H1 (cell line): Measurements from ENCODE around the gene ZNF134. TPM values are rescaled to one million over a fixed set of nuclear protein-coding genes. Genes with fewer than 3 reads are reported as not detected.
A peak's percentile ranks its signal among the peaks of the same experiment; 100 is the strongest.

Experiments
- CTCF ChIA-PET: fragments of 300-600 bp; sonication (Branson Sonifier 250); formaldehyde crosslinking; loops from one replicate; lab custom pipeline; 2021; ENCODE audit not compliant: partially characterized antibody; lab: Charles Lee
- POLR2A ChIA-PET: fragments of 300-600 bp; sonication (Branson Sonifier 250); formaldehyde crosslinking; loops from one replicate; lab custom pipeline; 2021; ENCODE audit warnings: inconsistent platforms; ENCODE audit not compliant: partially characterized antibody; lab: Charles Lee
- DNase-seq, 2 experiments: peaks; one replicate each; pipeline versions ENCODE4 v3.0.0 to v3.0.0-alpha.2; 2010 to 2022; ENCODE audit warnings: low spot score in 2 of 2, low read depth in 1 of 2, mixed read lengths in 1 of 2
- FAIRE-seq: peaks from 2 replicates; lab custom pipeline; 2011; peaks lifted over from hg19 to GRCh38; lab: Jason Lieb, UNC
- H2AFZ ChIP-seq: 2 replicates; pipeline ENCODE4 v1.8.1; 2012; ENCODE audit warnings: low read length, inconsistent platforms
- H2AK5ac ChIP-seq: 2 replicates; pipeline ENCODE4 v1.6.1; 2013; ENCODE audit warnings: low read depth, low read length
- H2BK120ac ChIP-seq: replicated peaks from 2 replicates; pipeline ENCODE3; 2013; ENCODE audit warnings: low read depth, low read length, inconsistent platforms
- H2BK12ac ChIP-seq: 2 replicates; pipeline ENCODE4 v1.6.1; 2013; ENCODE audit warnings: low read depth, low read length
- H2BK15ac ChIP-seq: 2 replicates; pipeline ENCODE4 v1.6.1; 2013; ENCODE audit warnings: low read length
- H2BK20ac ChIP-seq: 2 replicates; pipeline ENCODE4 v1.6.1; 2013; ENCODE audit warnings: low read length
- H2BK5ac ChIP-seq: 2 replicates; pipeline ENCODE4 v1.6.1; 2013; ENCODE audit warnings: low read depth, low read length
- H3K14ac ChIP-seq: 2 replicates; pipeline ENCODE4 v1.6.1; 2013; ENCODE audit warnings: inconsistent platforms; ENCODE audit not compliant: insufficient read length
- H3K18ac ChIP-seq: 2 replicates; pipeline ENCODE4 v1.6.1; 2013; ENCODE audit warnings: low read length; ENCODE audit errors: extremely low read depth
- H3K23ac ChIP-seq: 2 replicates; pipeline ENCODE4 v1.6.1; 2013; ENCODE audit warnings: inconsistent platforms; ENCODE audit not compliant: insufficient read length
- H3K23me2 ChIP-seq: 2 replicates; pipeline ENCODE4 v1.6.1; 2013; ENCODE audit warnings: low read depth, low read length
- H3K27ac ChIP-seq: 2 replicates; pipeline ENCODE4 v1.6.1; 2011; ENCODE audit warnings: low read depth, low read length, inconsistent platforms
- H3K27me3 ChIP-seq, 4 experiments: replicated peaks in 1 of 4; 1 replicate in 1 of 4; 2 replicates in 3 of 4; pipeline versions ENCODE4 v1.6.1 to v1.8.1; 2011 to 2013; ENCODE audit warnings: low read length in 3 of 4, mild to moderate bottlenecking in 3 of 4, inconsistent platforms in 2 of 4, mixed read lengths in 2 of 4, moderate library complexity in 1 of 4; ENCODE audit not compliant: control insufficient read depth in 3 of 4, insufficient read depth in 3 of 4; ENCODE audit errors: extremely low read depth in 1 of 4
- H3K36me3 ChIP-seq, 4 experiments: 2 replicates each; pipeline versions ENCODE4 v1.6.1 to v1.8.1; 2011 to 2013; ENCODE audit warnings: mild to moderate bottlenecking in 4 of 4, low read length in 3 of 4, moderate library complexity in 2 of 4, control low read depth in 1 of 4, inconsistent platforms in 1 of 4; ENCODE audit not compliant: insufficient read depth in 4 of 4, control insufficient read depth in 2 of 4
- H3K4ac ChIP-seq: replicated peaks from 2 replicates; pipeline ENCODE3; 2013; ENCODE audit warnings: low read length, low read depth, mixed read lengths, inconsistent platforms; ENCODE audit not compliant: insufficient read length
- H3K4me1 ChIP-seq, 4 experiments: replicated peaks in 1 of 4; 1 replicate in 1 of 4; 2 replicates in 3 of 4; pipeline versions ENCODE4 v1.6.1 to v1.8.1; 2011 to 2013; ENCODE audit warnings: low read length in 3 of 4, inconsistent platforms in 2 of 4, mixed read lengths in 1 of 4; ENCODE audit not compliant: insufficient read depth in 4 of 4, control insufficient read depth in 3 of 4
- H3K4me2 ChIP-seq, 2 experiments: 2 replicates each; pipeline versions ENCODE4 v1.6.1 to v1.8.1; 2011 to 2013; ENCODE audit warnings: low read depth in 2 of 2, low read length in 2 of 2, control low read depth in 1 of 2, inconsistent platforms in 1 of 2, mild to moderate bottlenecking in 1 of 2; ENCODE audit not compliant: insufficient read depth in 1 of 2
- H3K4me3 ChIP-seq, 4 experiments: fragments of 200-600, 300-600 bp in 1 of 4; sonication (generic), shearing (Covaris generic), sonication (Bioruptor Twin) in 1 of 4; 2 replicates each; pipeline versions ENCODE4 v1.5.1 to v1.8.1; 2011 to 2016; ENCODE audit warnings: low read length in 4 of 4, low read depth in 3 of 4, control low read depth in 2 of 4, inconsistent platforms in 2 of 4, mild to moderate bottlenecking in 2 of 4, mixed read lengths in 1 of 4, moderate library complexity in 1 of 4; ENCODE audit not compliant: insufficient read depth in 2 of 4; ENCODE audit errors: extremely low read depth in 1 of 4
- H3K56ac ChIP-seq: replicated peaks from 2 replicates; pipeline ENCODE3; 2013; ENCODE audit warnings: low read depth, mild to moderate bottlenecking, mixed read lengths, low read length, inconsistent platforms; ENCODE audit not compliant: insufficient read length
- H3K79me1 ChIP-seq: 2 replicates; pipeline ENCODE4 v1.6.1; 2013; ENCODE audit warnings: low read depth, low read length, control low read depth
- H3K79me2 ChIP-seq, 2 experiments: 2 replicates each; pipeline versions ENCODE4 v1.6.1 to v1.8.1; 2012 to 2013; ENCODE audit warnings: low read length in 2 of 2, mild to moderate bottlenecking in 2 of 2, inconsistent platforms in 1 of 2; ENCODE audit not compliant: insufficient read depth in 2 of 2, control insufficient read depth in 1 of 2
- H3K9ac ChIP-seq, 4 experiments: replicated peaks in 1 of 4; 1 replicate in 1 of 4; 2 replicates in 3 of 4; pipeline versions ENCODE4 v1.6.1 to v1.8.1; 2011 to 2013; ENCODE audit warnings: low read depth in 3 of 4, low read length in 3 of 4, control low read depth in 2 of 4, mild to moderate bottlenecking in 2 of 4, moderate library complexity in 2 of 4, inconsistent platforms in 1 of 4; ENCODE audit errors: extremely low read depth in 1 of 4
- H3K9me3 ChIP-seq, 2 experiments: 2 replicates each; pipeline versions ENCODE4 v1.6.1 to v1.8.1; 2012 to 2013; ENCODE audit warnings: mild to moderate bottlenecking in 2 of 2, moderate library complexity in 2 of 2, control low read depth in 1 of 2, inconsistent platforms in 1 of 2, low read depth in 1 of 2, low read length in 1 of 2, mixed read lengths in 1 of 2; ENCODE audit not compliant: insufficient read depth in 2 of 2
- H4K20me1 ChIP-seq, 2 experiments: replicated peaks in 1 of 2; 2 replicates each; pipeline versions ENCODE3 to v1.8.1; 2011 to 2013; ENCODE audit warnings: inconsistent platforms in 2 of 2, low read length in 2 of 2, mild to moderate bottlenecking in 1 of 2; ENCODE audit not compliant: insufficient read depth in 2 of 2, control insufficient read depth in 1 of 2
- H4K5ac ChIP-seq: 2 replicates; pipeline ENCODE4 v1.6.1; 2013; ENCODE audit warnings: low read length, low read depth, mixed read lengths, inconsistent platforms; ENCODE audit not compliant: insufficient read length
- H4K8ac ChIP-seq: 2 replicates; pipeline ENCODE4 v1.8.0; 2013; ENCODE audit warnings: mild to moderate bottlenecking, moderate library complexity, low read length, inconsistent platforms; ENCODE audit not compliant: insufficient read depth; ENCODE audit errors: extremely low read depth
- H4K91ac ChIP-seq: replicated peaks from 2 replicates; pipeline ENCODE3; 2013; ENCODE audit warnings: low read length, mixed read lengths, inconsistent platforms; ENCODE audit not compliant: insufficient read length
- GTF2F1 ChIP-seq: IDR thresholded peaks from 2 replicates; pipeline ENCODE4 v1.6.1; 2012; ENCODE audit warnings: low read depth, low read length, improper control_type of control experiment, borderline replicate concordance
- WGBS, 2 experiments: shearing (Covaris generic) in 1 of 2; methylation state at CpG; one replicate each; pipeline versions ENCODE4 v1.1.6 to v1.1.7; 2013 to 2015; ENCODE audit warnings: low lambda C conversion rate in 2 of 2, mixed read lengths in 2 of 2, inconsistent platforms in 1 of 2, low coverage in 1 of 2, missing lambda C conversion rate in 1 of 2; ENCODE audit not compliant: insufficient replicate concordance in 2 of 2, insufficient coverage in 1 of 2, insufficient read length in 1 of 2; ENCODE audit errors: extremely low coverage in 1 of 2, missing lambda C conversion rate in 1 of 2; 5-methylcytosine and 5-hydroxymethylcytosine counted together
- polyA plus RNA-seq, 7 experiments: library from polyadenylated mRNA; depleted of rRNA in 3 of 7; stranded (reverse) in 5 of 7; unstranded in 2 of 7; fragments of >200 nt in 5 of 7; fragments of 200-250 nt in 2 of 7; gene quantifications; 1 replicate in 5 of 7; 2 replicates in 1 of 7; 4 replicates in 1 of 7; pipeline versions ENCODE4 v1.2.1 to v1.2.3, GENCODE V29; 2011 to 2013; ENCODE audit warnings: missing spikeins in 2 of 7, mixed read lengths in 2 of 7
- total RNA-seq: library from RNA; stranded (reverse); fragmentation: NEBNext Ultra II Directional; extraction: Animal tissue kit (Norgen Biotek cat#: 25700); gene quantifications from 2 replicates; pipeline ENCODE4 v1.2.1, GENCODE V29; 2021

Gene ZNF134
- total and polyA plus RNA-seq, 2 of the 8 experiments (the other 6 are each of a cell fraction or from before 2014, with no cell fraction given), result 16.6 to 54.6 TPM

DNA sequence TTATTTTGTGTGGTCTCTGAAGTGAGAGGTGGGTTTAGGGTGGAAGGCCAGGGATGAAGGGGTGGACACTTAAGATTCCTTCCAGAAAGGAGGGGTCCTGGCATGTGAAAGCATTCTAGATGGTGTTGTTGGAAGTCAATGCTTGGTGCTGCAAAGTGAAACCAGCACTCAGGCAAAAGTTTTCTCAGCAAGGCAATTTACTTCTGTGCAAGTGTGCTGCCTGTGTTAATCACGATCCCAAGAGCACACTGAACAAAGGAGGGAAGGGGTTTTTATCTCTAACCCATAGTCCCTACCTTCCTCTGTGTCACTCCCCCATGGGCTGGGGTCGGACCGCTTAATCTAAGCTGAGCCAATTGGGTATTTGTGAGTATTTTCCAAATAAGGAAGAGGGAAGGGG lies 1.3 kb downstream of the ZNF134 start:
- FAIRE-seq (no peak), DNase-seq (no peak)
- Histone ChIP-seq H2BK12ac (no peak overlapping the region), H3K9me3 (peaks cover 48 to 54% of the 10 kb centered on the region in 2 experiments), H2BK20ac (no peak overlapping the region), H4K20me1 (no peaks in the 10 kb centered on the region), H3K23me2 (peaks cover 8% of the 10 kb centered on the region), H2AK5ac (0 out of 2 replicates have a peak overlapping the region, but pooled peaks have one; percentile 46), H3K56ac (no peak overlapping the region), H3K18ac (no peak overlapping the region), H3K4me3 (peak overlapping the region; percentile 94 to 98 (median 96)), H4K5ac (no peak overlapping the region), H3K23ac (no peak overlapping the region), H3K4me1 (peaks cover 0 to 3% (median 0%) of the 10 kb centered on the region in 4 experiments; a peak in 3 of 7 replicates), H4K91ac (no peak overlapping the region), H3K27me3 (peaks cover 0 to 1% (median 0%) of the 10 kb centered on the region in 4 experiments; a peak in 1 of 7 replicates), H3K4me2 (peak overlapping the region; percentile 69 to 83), H3K27ac (no peak overlapping the region), H2AFZ (no peak overlapping the region), H4K8ac (no peak overlapping the region), H3K79me1 (peaks cover 20% of the 10 kb centered on the region), H2BK5ac (no peak overlapping the region), H3K4ac (no peak overlapping the region), H3K9ac (0 out of 7 replicates have a peak overlapping the region, but pooled peaks of 1 of the 4 experiments have one; percentile 90), H3K14ac (no peak overlapping the region), H3K36me3 (peaks cover 35 to 55% (median 47%) of the 10 kb centered on the region in 4 experiments), H3K79me2 (peaks cover 52 to 63% of the 10 kb centered on the region in 2 experiments), H2BK120ac (no peak overlapping the region), H2BK15ac (no peak overlapping the region)
- ChIA-PET CTCF (no interaction called here), POLR2A (interaction anchor here (0.6 to 3.7 kb wide), 7 partner anchors 10 to 358 kb away, joined by 3 to 22 read pairs (median 5); partner anchors contain the start of genes ZNF211 and ZNF749)
- no peak for TF ChIP-seq GTF2F1
- 81% methylated on average over 3 of the region's 3 CpGs; no CpG with 5 or more reads in 1 of the 2 experiments for WGBS, 2 experiments
